Ascending aorta (tissue), 2 donors: ENCODE results near the gene PXDN. TPM values are rescaled to one million over a fixed set of nuclear protein-coding genes. Genes with fewer than 3 reads are reported as not detected.

Experiments used
- DNase-seq, 2 donors: peaks; one replicate each; pipeline ENCODE4 v3.0.0-alpha.2; 2019; ENCODE audit warnings: low spot score in 2 of 2
- H3K27ac ChIP-seq, 2 donors: fragments of 200-600 bp; sonication (generic); one replicate each; pipeline ENCODE4 v1.5.1; 2016 to 2017; ENCODE audit warnings: mild to moderate bottlenecking in 1 of 2
- H3K27me3 ChIP-seq: fragments of 200-600 bp; sonication (generic); one replicate; pipeline ENCODE4 v1.5.1; 2017
- H3K36me3 ChIP-seq, 2 donors: fragments of 200-600 bp; sonication (generic); one replicate each; pipeline ENCODE4 v1.5.1; 2016
- H3K4me1 ChIP-seq, 2 donors: fragments of 200-600 bp; sonication (generic); one replicate each; pipeline ENCODE4 v1.5.1; 2016 to 2017; ENCODE audit warnings: mild to moderate bottlenecking in 1 of 2
- H3K4me3 ChIP-seq, 2 donors: fragments of 200-600 bp; sonication (generic); one replicate each; pipeline ENCODE4 v1.5.1; 2016 to 2017; ENCODE audit warnings: mild to moderate bottlenecking in 1 of 2
- H3K9me3 ChIP-seq, 2 donors: fragments of 200-600 bp; sonication (generic); one replicate each; pipeline ENCODE4 v1.5.1; 2016
- CTCF ChIP-seq, 3 experiments: fragments of 200-600 bp in 2 of 3; fragments of 450-650 bp in 1 of 3; sonication (generic) in 2 of 3; IDR thresholded peaks; one replicate each; pipeline ENCODE4 v1.5.1; 2016 to 2019; ENCODE audit warnings: antibody characterized with exemption in 3 of 3, mild to moderate bottlenecking in 1 of 3, moderate library complexity in 1 of 3
- intact Hi-C: fragments of 100-400 bp; cut with DNase I; formaldehyde crosslinking; loops from one replicate; pipeline ENCODE4 v1.15.1; 2023
- total RNA-seq: library from RNA; depleted of rRNA; stranded (reverse); fragments of >200 nt; gene quantifications from one replicate; pipeline ENCODE4 v1.1.0, GENCODE V29; 2016

Gene PXDN
- total RNA-seq, 1 donor from 2014 or later: 188 TPM

GRCh38 chr2:1634681-1635341 is 109.5 kb downstream of the PXDN start:
- intact Hi-C loops: no loop called here
- H3K4me1 ChIP-seq: peaks cover 0 to 5% of the 10 kb centered on the region in 2 donors
- no peak for TF ChIP-seq CTCF (IDR thresholded peaks at IDR 0.05)
- peaks cover 51 to 92% of the 10 kb centered on the region in 2 donors for H3K36me3 ChIP-seq
- H3K4me3 ChIP-seq: no peak overlapping the region
- no peaks in the 10 kb centered on the region for H3K27me3 ChIP-seq
- no peaks in the 10 kb centered on the region for H3K9me3 ChIP-seq
- DNase-seq: no peak
- no peak overlapping the region for H3K27ac ChIP-seq

- Histone ChIP-seq H3K4me1 (peaks cover 0 to 8% of the 10 kb centered on the region in 2 donors), H3K4me3 (no peak overlapping the region), H3K9me3 (no peaks in the 10 kb centered on the region), H3K27ac (no peak overlapping the region), H3K36me3 (peaks cover 46 to 89% of the 10 kb centered on the region in 2 donors), H3K27me3 (no peaks in the 10 kb centered on the region)
- no peak for DNase-seq
- intact Hi-C loops: no loop called here
- no peak for TF ChIP-seq CTCF (IDR thresholded peaks at IDR 0.05)
These were observed 110.3 kb downstream of the PXDN start for GRCh38 chr2:1633936-1634587.

GRCh38 chr2:1633092-1633671 is 111.1 kb downstream of the PXDN start:
- intact Hi-C loops: no loop called here
- DNase-seq: no peak

GRCh38 chr2:1632510-1632909 is 111.8 kb downstream of the PXDN start:
- intact Hi-C loops: no loop called here
- TF ChIP-seq CTCF (IDR thresholded peaks at IDR 0.05): no peak
- Histone ChIP-seq H3K27ac (peak overlapping the region in 1 of 2 donors; percentile 31), H3K4me1 (peaks cover 0 to 13% of the 10 kb centered on the region in 2 donors), H3K27me3 (no peaks in the 10 kb centered on the region), H3K36me3 (peaks cover 39 to 76% of the 10 kb centered on the region in 2 donors), H3K9me3 (no peaks in the 10 kb centered on the region), H3K4me3 (no peak overlapping the region)
- DNase-seq: no peak

More at GRCh38 chr2:1633092-1633671, 111.1 kb downstream of the PXDN start:
- Histone ChIP-seq H3K9me3 (no peaks in the 10 kb centered on the region), H3K27me3 (no peaks in the 10 kb centered on the region), H3K27ac (no peak overlapping the region), H3K4me3 (no peak overlapping the region), H3K36me3 (peaks cover 39 to 81% of the 10 kb centered on the region in 2 donors), H3K4me1 (peaks cover 0 to 13% of the 10 kb centered on the region in 2 donors)
- TF ChIP-seq CTCF (IDR thresholded peaks at IDR 0.05): no peak

- H3K27me3 ChIP-seq: no peaks in the 10 kb centered on the region
- TF ChIP-seq CTCF (IDR thresholded peaks at IDR 0.05): no peak
- peaks cover 0 to 13% of the 10 kb centered on the region in 2 donors for H3K4me1 ChIP-seq
- intact Hi-C loops: no loop called here
- no peaks in the 10 kb centered on the region for H3K9me3 ChIP-seq
- peak overlapping the region; percentile 1 to 31 for H3K27ac ChIP-seq
- H3K4me3 ChIP-seq: no peak overlapping the region
- peaks cover 39 to 73% of the 10 kb centered on the region in 2 donors for H3K36me3 ChIP-seq
- no peak for DNase-seq
These were observed 112.3 kb downstream of the PXDN start for GRCh38 chr2:1632002-1632348.
